Upper lobe of left lung (tissue), 4 donors: Measurements from ENCODE around the gene APMAP.

ENCODE experiments used
- EP300 ChIP-seq, 4 donors: sonication (generic); formaldehyde crosslinking; IDR thresholded peaks; one replicate each; pipeline ENCODE4 v1.5.1; 2017; ENCODE audit warnings: antibody characterized with exemption in 4 of 4, control low read depth in 2 of 4
- POLR2A ChIP-seq, 4 donors: fragments of 450-650 bp; IDR thresholded peaks; one replicate each; pipeline ENCODE4 v1.5.1; 2016 to 2017; ENCODE audit warnings: antibody characterized with exemption in 4 of 4, mild to moderate bottlenecking in 2 of 4
- POLR2AphosphoS5 ChIP-seq, 2 donors: sonication (generic); formaldehyde crosslinking; IDR thresholded peaks; one replicate each; pipeline ENCODE4 v1.5.1; 2017; ENCODE audit warnings: antibody characterized with exemption in 2 of 2
- TF ChIP-seq, protein P1 (sequence below), 6 experiments: fragments of 450-650 bp in 4 of 6; fragments of 200-600 bp in 2 of 6; sonication (generic) in 2 of 6; IDR thresholded peaks; one replicate each; pipeline ENCODE4 v1.5.1; 2016 to 2019; ENCODE audit warnings: antibody characterized with exemption in 6 of 6

DNA sequence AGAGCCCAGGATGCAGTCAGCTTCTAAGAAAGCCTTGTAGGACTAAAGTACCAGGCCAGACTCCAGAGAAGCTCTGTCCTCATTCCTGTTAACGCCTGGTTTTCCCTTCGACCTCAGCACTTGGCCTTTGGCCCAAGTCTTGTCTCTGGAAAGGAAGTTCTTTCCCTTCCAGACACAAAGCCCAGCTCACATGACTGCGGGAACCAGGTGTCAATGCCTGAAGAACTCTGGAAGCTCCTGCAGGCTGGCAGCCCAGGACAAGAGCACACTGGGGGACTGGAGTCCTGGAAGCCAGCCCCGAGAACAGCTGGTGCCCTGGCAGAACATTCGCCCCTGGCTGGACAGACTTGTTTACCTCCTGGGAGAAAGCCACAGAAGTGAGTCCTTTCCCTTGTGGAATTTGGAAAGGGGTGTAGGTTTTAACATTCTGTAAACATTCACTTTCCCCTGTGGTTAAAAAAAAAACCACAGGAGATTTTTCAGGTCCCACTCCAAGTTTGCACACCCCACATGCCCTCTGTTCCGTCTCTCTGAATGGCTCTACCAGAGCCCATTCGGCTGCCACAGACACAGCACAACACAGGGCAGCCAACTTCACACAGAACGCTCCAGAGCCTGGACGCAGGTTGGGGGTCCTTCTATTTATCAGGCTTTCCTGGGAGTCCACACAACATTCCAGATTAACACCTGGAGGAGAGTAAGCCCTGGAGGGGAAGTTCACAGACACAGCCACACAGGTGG is 47.3 kb upstream of the APMAP start:
- TF ChIP-seq, protein P1, sequence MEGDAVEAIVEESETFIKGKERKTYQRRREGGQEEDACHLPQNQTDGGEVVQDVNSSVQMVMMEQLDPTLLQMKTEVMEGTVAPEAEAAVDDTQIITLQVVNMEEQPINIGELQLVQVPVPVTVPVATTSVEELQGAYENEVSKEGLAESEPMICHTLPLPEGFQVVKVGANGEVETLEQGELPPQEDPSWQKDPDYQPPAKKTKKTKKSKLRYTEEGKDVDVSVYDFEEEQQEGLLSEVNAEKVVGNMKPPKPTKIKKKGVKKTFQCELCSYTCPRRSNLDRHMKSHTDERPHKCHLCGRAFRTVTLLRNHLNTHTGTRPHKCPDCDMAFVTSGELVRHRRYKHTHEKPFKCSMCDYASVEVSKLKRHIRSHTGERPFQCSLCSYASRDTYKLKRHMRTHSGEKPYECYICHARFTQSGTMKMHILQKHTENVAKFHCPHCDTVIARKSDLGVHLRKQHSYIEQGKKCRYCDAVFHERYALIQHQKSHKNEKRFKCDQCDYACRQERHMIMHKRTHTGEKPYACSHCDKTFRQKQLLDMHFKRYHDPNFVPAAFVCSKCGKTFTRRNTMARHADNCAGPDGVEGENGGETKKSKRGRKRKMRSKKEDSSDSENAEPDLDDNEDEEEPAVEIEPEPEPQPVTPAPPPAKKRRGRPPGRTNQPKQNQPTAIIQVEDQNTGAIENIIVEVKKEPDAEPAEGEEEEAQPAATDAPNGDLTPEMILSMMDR (IDR thresholded peaks at IDR 0.05) = no peak
- TF ChIP-seq POLR2A (IDR thresholded peaks at IDR 0.05) = no peak
- TF ChIP-seq POLR2AphosphoS5 (IDR thresholded peaks at IDR 0.05) = peak; percentile 46 to 75
- peak in 1 of 4 donors; percentile 63 for TF ChIP-seq EP300 (IDR thresholded peaks at IDR 0.05)
